ENCODE data around the gene NXT2. TPM values are rescaled to one million over a fixed set of nuclear protein-coding genes. Genes with fewer than 3 reads are reported as not detected.

NXT2 gene
- polyA plus RNA-seq, 3 donors, result 4.2 to 22.5 (median 18.5) TPM

GRCh38 chrX:109501176-109501575, 35.5 kb upstream of the NXT2 start:
- Histone ChIP-seq H3K4me2 (replicated peaks; ENCODE audit: extremely low read depth, low read length, poor library complexity, severe bottlenecking) (no peak overlapping the region), H4K20me1 (ENCODE audit: insufficient read depth, low read length) (no peaks in the 10 kb centered on the region), H3K36me3 (replicated peaks in 1 of 2; ENCODE audit: control insufficient read depth in 1 of 2, insufficient read depth in 2 of 2, low read length in 2 of 2) (no peaks in the 10 kb centered on the region), H3K27ac (ENCODE audit: low read depth in 1 of 2, low read length in 2 of 2) (no peak overlapping the region), H2AFZ (ENCODE audit: insufficient read depth, low read depth, low read length, poor library complexity, severe bottlenecking) (no peak overlapping the region), H3K9me3 (replicated peaks in 1 of 2; ENCODE audit: control insufficient read depth in 1 of 2, insufficient read depth in 1 of 2, low read length in 2 of 2) (no peaks in the 10 kb centered on the region), H3K27me3 (ENCODE audit: control insufficient read depth in 2 of 2, insufficient read depth in 2 of 2, low read length in 2 of 2) (no peaks in the 10 kb centered on the region), H3K4me3 (replicated peaks in 1 of 3; ENCODE audit: low read depth in 2 of 3, low read length in 3 of 3) (no peak overlapping the region), H3K79me2 (ENCODE audit: insufficient read depth, low read length) (no peaks in the 10 kb centered on the region), H3K4me1 (ENCODE audit: control insufficient read depth in 1 of 2, insufficient read depth in 2 of 2, low read length in 2 of 2) (no peaks in the 10 kb centered on the region), H3K9ac (ENCODE audit: insufficient read depth, low read length, poor library complexity, severe bottlenecking) (no peak overlapping the region)
- H3K27me3 Mint-ChIP-seq (ENCODE audit: low read depth in 3 of 3), result peaks cover 0 to 5% (median 4%) of the 10 kb centered on the region in 3 donors
- WGBS (ENCODE audit: insufficient coverage), result no CpG with 5 or more reads among the region's 3 CpGs
- peak in 1 of 3 donors; percentile 64 for DNase-seq
- intact Hi-C loops (cut with micrococcal nuclease), result no loop called here
- H3K4me3 Mint-ChIP-seq, result no peak overlapping the region
- peaks cover 2% of the 10 kb centered on the region for H3K4me1 Mint-ChIP-seq
- H3K9me3 Mint-ChIP-seq, result no peaks in the 10 kb centered on the region
- no peaks in the 10 kb centered on the region for H3K36me3 Mint-ChIP-seq
- H3K27ac Mint-ChIP-seq, result peak overlapping the region in 1 of 7 donors; percentile 61
- no peak for TF ChIP-seq CTCF (IDR thresholded peaks at IDR 0.05)

DNA sequence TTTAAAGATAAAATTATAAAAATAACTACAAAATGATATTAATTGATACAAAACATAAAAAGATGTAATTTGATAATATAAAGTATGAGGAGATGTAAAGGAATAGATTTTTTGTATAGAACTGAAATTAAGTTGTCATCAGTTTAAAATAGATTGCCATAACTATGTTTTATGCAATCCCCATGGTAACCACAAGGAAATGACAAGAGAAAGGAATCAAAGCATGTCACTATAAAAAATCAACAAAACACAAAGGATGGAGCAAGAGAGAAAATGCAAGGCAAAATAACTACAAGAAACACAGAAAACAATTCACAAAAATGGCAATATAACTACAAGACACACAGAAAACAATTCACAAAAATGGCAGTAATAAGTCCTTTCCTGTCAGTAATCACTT, 27.7 kb upstream of the NXT2 start:
- H3K27ac Mint-ChIP-seq, result no peak overlapping the region
- H3K4me3 Mint-ChIP-seq, result no peak overlapping the region
- Histone ChIP-seq H4K20me1 (ENCODE audit: insufficient read depth, low read length) (no peaks in the 10 kb centered on the region), H3K36me3 (replicated peaks in 1 of 2; ENCODE audit: control insufficient read depth in 1 of 2, insufficient read depth in 2 of 2, low read length in 2 of 2) (no peaks in the 10 kb centered on the region), H3K79me2 (ENCODE audit: insufficient read depth, low read length) (no peaks in the 10 kb centered on the region), H3K4me2 (replicated peaks; ENCODE audit: extremely low read depth, low read length, poor library complexity, severe bottlenecking) (no peak overlapping the region), H3K4me1 (ENCODE audit: control insufficient read depth in 1 of 2, insufficient read depth in 2 of 2, low read length in 2 of 2) (no peaks in the 10 kb centered on the region), H3K27ac (ENCODE audit: low read depth in 1 of 2, low read length in 2 of 2) (no peak overlapping the region), H3K4me3 (replicated peaks in 1 of 3; ENCODE audit: low read depth in 2 of 3, low read length in 3 of 3) (no peak overlapping the region), H2AFZ (ENCODE audit: insufficient read depth, low read depth, low read length, poor library complexity, severe bottlenecking) (no peak overlapping the region), H3K27me3 (ENCODE audit: control insufficient read depth in 2 of 2, insufficient read depth in 2 of 2, low read length in 2 of 2) (no peaks in the 10 kb centered on the region), H3K9ac (ENCODE audit: insufficient read depth, low read length, poor library complexity, severe bottlenecking) (no peak overlapping the region), H3K9me3 (replicated peaks in 1 of 2; ENCODE audit: control insufficient read depth in 1 of 2, insufficient read depth in 1 of 2, low read length in 2 of 2) (no peaks in the 10 kb centered on the region)
- H3K27me3 Mint-ChIP-seq (ENCODE audit: low read depth in 3 of 3), result peaks cover 0 to 6% (median 0%) of the 10 kb centered on the region in 3 donors
- TF ChIP-seq CTCF (IDR thresholded peaks at IDR 0.05), result no peak
- H3K36me3 Mint-ChIP-seq, result no peaks in the 10 kb centered on the region
- H3K9me3 Mint-ChIP-seq, result peaks cover 0 to 2% (median 0%) of the 10 kb centered on the region in 7 donors
- intact Hi-C loops (cut with micrococcal nuclease), result no loop called here
- no peaks in the 10 kb centered on the region for H3K4me1 Mint-ChIP-seq
- no peak for DNase-seq
